ENCODE measurements around the gene EMILIN1.

- TF ChIP-seq CTCF (IDR thresholded peaks at IDR 0.05; ENCODE audit: low read depth, low read length, poor library complexity, severe bottlenecking), result no peak
- TF ChIP-seq EZH2phosphoT487 (IDR thresholded peaks at IDR 0.05; ENCODE audit: borderline replicate concordance, low read length), result no peak
Measured at GRCh38 chr2:27099334-27099955, 21.0 kb downstream of the EMILIN1 start.
